HL-60 (cell line): ENCODE data around the gene CNNM1.

Experiments used
- CTCF ChIP-seq: IDR thresholded peaks from one replicate; pipeline ENCODE4 v1.5.1; 2011; ENCODE audit warnings: low read length, control low read depth, inconsistent platforms; ENCODE audit not compliant: insufficient read depth
- POLR2AphosphoS5 ChIP-seq: IDR thresholded peaks from 2 replicates; pipeline ENCODE4 v1.6.1; 2012; ENCODE audit warnings: low read depth
- REST ChIP-seq: IDR thresholded peaks from 2 replicates; pipeline ENCODE4 v1.6.1; 2012; ENCODE audit warnings: low read depth; ENCODE audit not compliant: insufficient replicate concordance

GRCh38 chr10:99432881-99433280, 103.7 kb downstream of the CNNM1 start:
- TF ChIP-seq CTCF = no peak
- TF ChIP-seq REST = no peak
- TF ChIP-seq POLR2AphosphoS5 = no peak
